HG03135 (cell line): ENCODE measurements around the gene PRCC.
A peak's percentile ranks its signal among the peaks of the same experiment; 100 is the strongest.

ENCODE experiments used
- ATAC-seq: cut with Tn5 transposase; IDR thresholded peaks from one replicate; pipeline ENCODE4 v1.9.1; 2021; ENCODE audit warnings: mild to moderate bottlenecking, moderate library complexity; ENCODE audit not compliant: unreplicated experiment

Gene PRCC

DNA sequence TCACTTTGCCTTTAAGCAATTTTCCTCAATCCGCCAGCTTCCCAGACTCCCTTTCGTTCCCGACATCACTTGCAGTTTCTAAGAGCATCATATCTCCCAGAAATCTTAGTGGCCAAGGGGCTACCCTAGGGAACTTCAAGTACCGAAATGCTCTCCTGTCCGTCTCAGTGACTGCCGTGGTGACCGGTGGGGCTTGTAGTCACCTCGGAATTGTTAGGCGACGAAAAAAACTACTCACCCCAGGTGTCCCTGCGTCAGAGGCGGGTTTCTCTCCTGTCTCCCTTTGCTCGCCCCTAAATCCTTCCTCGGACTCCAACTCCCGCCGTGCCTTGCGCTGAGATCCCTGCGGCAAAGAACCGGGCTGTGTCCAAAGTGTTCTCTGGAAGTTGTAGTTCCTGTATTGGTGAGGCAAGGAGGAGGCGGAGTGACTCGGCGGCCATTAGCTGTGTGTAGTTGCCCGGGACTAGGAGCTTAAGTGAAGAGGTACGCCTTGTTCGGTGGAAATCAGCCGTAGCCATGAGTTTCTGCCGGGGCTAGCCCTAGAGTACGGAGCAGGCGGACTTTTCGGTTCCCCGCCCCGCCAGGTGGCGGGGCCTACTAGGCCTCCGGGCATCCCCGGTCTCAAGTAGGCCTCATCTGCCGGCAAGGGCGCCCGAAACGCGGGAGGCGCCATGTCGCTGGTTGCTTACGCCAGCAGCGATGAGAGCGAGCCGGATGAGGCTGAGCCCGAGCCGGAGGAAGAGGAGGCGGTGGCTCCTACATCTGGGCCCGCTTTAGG is at the start of gene PRCC:
TSS of gene PRCC (plus strand) at position 435 of the 778 bp plus-strand sequence. CDS start at position 672, 237 bp downstream.
- peak; percentile 92 for ATAC-seq

- ATAC-seq: no peak
Measured at GRCh38 chr1:156721131-156721530, 46.2 kb upstream of the PRCC start.

GRCh38 chr1:156721535-156721934 is 45.8 kb upstream of the PRCC start:
- no peak for ATAC-seq

GRCh38 chr1:156725683-156726280 is 41.6 kb upstream of the PRCC start:
- no peak for ATAC-seq

DNA sequence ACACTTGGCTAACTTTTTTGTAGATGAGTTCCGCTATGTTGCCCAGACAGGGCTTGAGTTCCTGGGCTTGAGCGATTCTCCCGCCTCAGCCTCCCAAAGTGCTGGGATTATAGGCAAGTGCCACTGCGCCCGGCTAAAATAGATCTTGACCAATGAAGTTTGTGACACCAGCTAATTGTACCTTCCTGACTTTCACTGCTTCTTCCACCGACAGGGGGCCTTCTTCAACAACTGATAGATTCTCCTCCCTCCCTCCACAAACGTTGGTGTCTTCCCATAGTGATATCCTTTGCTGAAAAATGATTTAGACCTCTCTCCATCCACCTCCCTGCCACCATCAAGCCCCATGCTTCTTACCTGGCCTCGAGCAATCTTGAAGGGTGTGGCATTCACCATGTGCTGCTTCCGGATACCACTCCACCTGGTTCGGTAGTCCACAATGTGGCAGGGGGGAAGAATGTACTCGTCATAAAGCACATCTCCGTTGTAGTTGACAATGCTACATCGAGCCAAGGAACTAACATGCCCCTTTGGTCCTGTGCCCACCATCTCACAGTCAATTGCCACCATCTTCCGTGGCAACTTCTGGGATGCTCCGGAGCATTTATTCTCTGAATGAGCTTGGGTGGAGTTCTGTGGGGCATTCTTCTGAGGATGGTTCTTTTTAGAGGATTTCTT is 40.6 kb upstream of the PRCC start:
- no peak for ATAC-seq

DNA sequence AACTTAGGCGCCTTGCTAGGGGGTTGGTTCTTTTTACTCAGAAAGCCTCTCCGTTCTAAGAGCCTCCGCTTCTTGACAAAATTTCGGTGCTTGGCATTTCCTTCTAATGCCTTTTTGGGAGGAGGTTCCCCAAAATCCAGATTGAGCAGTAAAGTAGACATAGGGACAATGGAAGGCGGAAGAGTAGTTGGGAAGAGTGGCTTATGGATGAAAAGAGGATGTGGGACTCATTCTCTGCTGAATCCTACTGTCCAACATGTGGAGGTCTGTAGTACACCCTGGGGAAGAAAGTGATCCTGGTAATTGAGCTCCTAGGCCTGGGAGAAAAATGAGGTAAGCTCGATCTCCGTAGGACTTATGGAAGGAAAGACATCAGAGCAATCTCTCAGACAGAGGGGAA is 39.8 kb upstream of the PRCC start:
- no peak for ATAC-seq

DNA sequence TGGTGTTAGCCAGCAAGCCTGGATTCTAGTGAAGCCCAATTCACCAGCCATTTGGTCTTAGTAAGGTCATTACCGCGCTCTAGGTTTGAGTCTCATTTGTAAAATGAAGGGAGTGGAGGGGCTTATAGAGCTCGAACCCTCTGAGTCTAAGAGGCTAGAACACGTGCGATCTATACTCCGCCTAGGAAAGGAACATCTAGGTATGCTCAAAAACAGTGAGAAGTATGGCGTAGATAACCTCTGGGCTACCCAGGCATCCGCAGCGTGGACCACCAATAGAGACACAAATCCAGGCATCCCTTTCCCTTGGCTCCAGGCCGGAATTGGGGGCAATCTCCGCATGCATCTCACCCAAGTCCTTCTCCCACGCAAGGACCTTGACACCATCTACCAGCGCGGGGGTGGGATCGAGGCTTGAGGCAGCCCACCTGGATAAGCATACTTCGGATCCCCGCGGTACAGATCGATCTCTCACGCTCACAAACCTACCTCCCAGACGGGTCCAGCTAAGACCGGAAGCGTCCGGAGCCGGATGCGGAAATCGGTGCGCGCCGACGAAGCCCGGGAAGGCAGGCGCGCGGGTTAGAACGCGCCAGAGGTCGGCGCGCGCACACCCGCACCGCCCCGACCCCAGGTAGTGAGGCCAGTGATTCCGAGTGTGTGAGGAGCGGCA is 39.3 kb upstream of the PRCC start, which contains the start of gene METTL25B:
TSS of gene METTL25B (plus strand) at position 544 of the 673 bp plus-strand sequence. CDS start 636 bp downstream, outside the sequence.
- peak; percentile 50 for ATAC-seq

GRCh38 chr1:156728599-156729462 is 38.5 kb upstream of the PRCC start, which contains the start of gene ISG20L2:
Gene ISG20L2 (minus strand): TSS chr1:156728766. CDS start chr1:156727652, 1,114 bp downstream.
- peak; percentile 89 for ATAC-seq

DNA sequence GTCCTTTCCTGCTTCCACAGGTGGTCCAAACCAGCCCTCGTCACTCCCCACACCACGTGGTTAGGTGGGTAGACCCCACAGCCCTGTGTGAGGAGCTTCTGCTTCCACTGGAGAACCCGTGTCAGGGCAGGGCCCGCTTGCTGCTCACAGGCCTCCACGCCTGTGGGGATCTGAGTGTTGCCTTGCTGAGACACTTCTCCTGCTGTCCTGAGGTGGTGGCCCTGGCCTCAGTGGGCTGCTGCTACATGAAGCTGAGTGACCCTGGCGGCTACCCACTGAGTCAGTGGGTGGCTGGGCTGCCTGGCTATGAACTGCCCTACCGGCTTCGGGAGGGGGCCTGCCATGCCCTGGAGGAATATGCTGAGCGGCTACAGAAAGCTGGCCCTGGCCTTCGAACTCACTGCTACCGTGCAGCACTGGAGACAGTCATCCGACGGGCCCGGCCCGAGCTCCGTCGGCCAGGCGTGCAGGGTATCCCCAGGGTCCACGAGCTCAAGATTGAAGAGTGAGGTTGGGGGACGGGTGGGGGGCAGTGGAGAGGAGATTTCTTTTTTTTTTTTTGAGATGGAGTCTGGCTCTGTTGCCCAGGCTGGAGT is 33.2 kb upstream of the PRCC start:
- no peak for ATAC-seq

DNA sequence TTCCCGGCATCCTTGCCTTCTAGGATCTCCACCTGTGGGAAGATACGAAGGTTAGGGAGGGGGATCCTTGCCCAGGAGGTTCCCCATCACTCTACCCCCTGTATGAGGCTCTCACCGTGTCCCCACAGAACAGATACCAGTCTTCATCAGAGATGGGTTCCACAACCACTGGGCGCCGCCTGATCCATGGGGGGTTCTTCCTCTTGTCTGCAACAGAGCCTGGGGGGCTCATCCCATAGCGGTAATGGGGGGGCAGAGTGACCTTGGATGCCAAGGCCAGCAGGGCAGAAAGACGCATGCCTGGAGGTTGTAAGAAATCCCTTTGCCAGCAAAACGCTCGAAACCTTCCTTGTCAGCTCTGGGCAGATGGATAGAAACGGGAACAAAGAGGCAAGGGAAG is 28.9 kb upstream of the PRCC start:
- ATAC-seq: no peak

DNA sequence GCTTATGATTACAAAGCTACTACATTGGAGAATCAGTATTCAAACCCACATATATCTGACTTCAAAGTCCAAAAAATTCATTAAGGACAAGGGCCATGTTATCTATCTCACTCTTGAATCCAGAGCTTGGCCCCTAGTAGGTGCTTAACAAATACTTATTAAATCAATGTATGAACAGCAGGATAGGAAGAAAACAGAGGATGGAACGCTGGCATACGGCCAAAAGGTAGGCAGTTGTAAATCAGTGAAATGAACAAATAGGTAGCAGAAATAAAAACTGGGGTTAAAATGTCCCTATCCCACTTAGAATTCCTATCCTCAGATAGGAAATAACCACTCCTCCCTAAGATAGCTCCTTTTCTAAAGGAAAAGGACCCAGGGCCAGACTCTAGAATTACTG is 28.4 kb upstream of the PRCC start:
- ATAC-seq: no peak

DNA sequence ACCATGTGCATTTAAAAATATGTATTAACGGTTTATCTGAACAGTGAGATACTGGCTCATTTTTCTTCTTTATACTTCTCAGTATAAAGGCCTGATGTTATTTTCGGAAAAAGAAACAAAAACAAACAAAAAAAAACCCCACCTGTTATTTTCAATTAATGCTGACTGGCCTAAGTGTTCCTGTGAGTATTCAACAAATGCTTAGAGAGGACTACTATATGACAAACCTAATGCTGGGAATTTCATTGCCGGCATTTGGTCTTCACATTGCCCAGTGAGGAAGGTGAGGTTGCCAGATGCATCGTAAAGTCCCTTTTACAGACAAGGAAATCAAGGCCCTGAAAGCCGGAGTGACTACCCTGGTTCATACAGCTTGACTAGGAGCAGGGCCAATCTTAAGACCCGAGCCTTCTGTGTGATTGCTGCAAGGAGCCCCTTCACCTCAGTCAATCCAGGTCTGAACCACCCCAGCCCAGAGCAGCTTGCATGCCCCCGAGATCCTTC is 27.0 kb upstream of the PRCC start:
- ATAC-seq: no peak

GRCh38 chr1:156740741-156741480 is 26.4 kb upstream of the PRCC start, which contains the start of gene MRPL24:
Gene MRPL24 (minus strand): TSS chr1:156741088. CDS start chr1:156738704, 2,384 bp downstream.
- peak; percentile 81 for ATAC-seq

GRCh38 chr1:156741481-156741983 is 25.8 kb upstream of the PRCC start:
- no peak for ATAC-seq

GRCh38 chr1:156742017-156742416 is 25.3 kb upstream of the PRCC start:
- no peak for ATAC-seq

DNA sequence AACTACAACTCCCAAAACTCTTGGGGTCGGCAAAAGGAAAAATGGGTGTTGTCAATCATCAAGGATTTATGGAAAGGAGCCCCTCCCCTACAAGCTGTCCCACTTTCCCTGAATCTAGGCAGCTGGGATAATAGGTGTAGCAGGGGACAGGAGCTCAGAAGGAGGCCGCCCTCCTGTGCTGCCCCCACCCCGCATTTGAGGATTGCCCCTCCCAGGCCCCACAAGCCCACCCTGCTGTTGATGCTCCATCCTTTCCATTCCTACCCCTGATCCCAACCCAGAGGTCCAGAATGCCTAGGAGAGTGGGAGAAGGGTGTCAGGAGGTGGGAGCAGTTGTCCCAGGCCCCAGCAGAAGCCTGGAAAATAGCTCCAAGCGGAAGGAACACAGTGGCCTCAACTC is 24.5 kb upstream of the PRCC start:
- no peak for ATAC-seq

GRCh38 chr1:156743367-156744302 is 23.7 kb upstream of the PRCC start:
- no peak for ATAC-seq
